ENCODE data around the gene PEX11G. TPM values are rescaled to one million over a fixed set of nuclear protein-coding genes. Genes with fewer than 3 reads are reported as not detected.

PEX11G gene
- total and polyA plus RNA-seq, 2 experiments from 2014 or later, result 2.2 TPM

- ATAC-seq (no peak), DNase-seq (ENCODE audit: low spot score) (no peak)
- Mint-ChIP-seq H3K27ac (no peak overlapping the region), H3K36me3 (ENCODE audit: low read depth) (no peaks in the 10 kb centered on the region), H3K27me3 (ENCODE audit: insufficient read depth, low read depth, poor library complexity) (peaks cover 23% of the 10 kb centered on the region), H3K9me3 (no peaks in the 10 kb centered on the region; the same call in 2 of the 3 replicates), H3K4me3 (no peak overlapping the region), H3K4me1 (peaks cover 11% of the 10 kb centered on the region)
- Histone ChIP-seq H3K4me3 (no peak overlapping the region), H3K4me2 (no peak overlapping the region), H2AFZ (no peak overlapping the region), H3K36me3 (ENCODE audit: insufficient read depth) (no peaks in the 10 kb centered on the region), H3F3A (replicated peaks; ENCODE audit: low read depth) (peaks cover 10% of the 10 kb centered on the region; the same call in 1 of the 2 replicates), H3K27ac (ENCODE audit: low read depth) (no peak overlapping the region), H3K9me2 (ENCODE audit: insufficient read depth) (no peaks in the 10 kb centered on the region), H3K4me1 (ENCODE audit: insufficient read depth) (peaks cover 19% of the 10 kb centered on the region), H3K79me2 (replicated peaks; ENCODE audit: insufficient read depth) (no peaks in the 10 kb centered on the region), H4K20me1 (replicated peaks; ENCODE audit: insufficient read depth) (no peaks in the 10 kb centered on the region), H3K27me3 (ENCODE audit: insufficient read depth) (peaks cover 39% of the 10 kb centered on the region)
- no peak for TF ChIP-seq ZNF114 (CRISPR knock-in tag; IDR thresholded peaks at IDR 0.05)
- no peak for TF ChIP-seq CTCF (conservative IDR thresholded peaks at IDR 0.05; ENCODE audit: low read depth in 2 of 2)
- no peak for TF ChIP-seq REST (IDR thresholded peaks at IDR 0.05; ENCODE audit: unreplicated experiment)
- no peak for TF ChIP-seq STAT1 (IDR thresholded peaks at IDR 0.05; ENCODE audit: unreplicated experiment)
Measured at GRCh38 chr19:7502552-7502951, 13.7 kb upstream of the PEX11G start.

GRCh38 chr19:7500811-7501450 is 12.1 kb upstream of the PEX11G start:
- DNase-seq (ENCODE audit: low spot score) (peak; percentile 96), ATAC-seq (peak; percentile 76)
- H3K79me2 ChIP-seq (replicated peaks; ENCODE audit: insufficient read depth), result no peaks in the 10 kb centered on the region
- peaks cover 6% of the 10 kb centered on the region; the same call in 1 of the 2 replicates for H3F3A ChIP-seq (replicated peaks; ENCODE audit: low read depth)
- no peaks in the 10 kb centered on the region for H3K9me2 ChIP-seq (ENCODE audit: insufficient read depth)
- TF ChIP-seq REST (IDR thresholded peaks at IDR 0.05; ENCODE audit: unreplicated experiment) (no peak), EZH2phosphoT487 (IDR thresholded peaks at IDR 0.05; ENCODE audit: unreplicated experiment) (no peak), POLR2AphosphoS5 (IDR thresholded peaks at IDR 0.05; ENCODE audit: low read depth) (peak; percentile 78), CTCF (conservative IDR thresholded peaks at IDR 0.05; ENCODE audit: low read depth in 2 of 2) (peak in 1 of 2 experiments; percentile 17; a peak in 3 of 4 replicates)
- H3K4me1 ChIP-seq (ENCODE audit: insufficient read depth), result peaks cover 13% of the 10 kb centered on the region
- Mint-ChIP-seq H3K27ac (no peak overlapping the region), H3K36me3 (ENCODE audit: low read depth) (no peaks in the 10 kb centered on the region), H3K27me3 (ENCODE audit: insufficient read depth, low read depth, poor library complexity) (peaks cover 19% of the 10 kb centered on the region), H3K4me1 (peaks cover 7% of the 10 kb centered on the region), H3K9me3 (no peaks in the 10 kb centered on the region; the same call in 2 of the 3 replicates), H3K4me3 (peak overlapping the region; percentile 68)
- no peak overlapping the region for H3K27ac ChIP-seq (ENCODE audit: low read depth)
- peaks cover 39% of the 10 kb centered on the region for H3K27me3 ChIP-seq (ENCODE audit: insufficient read depth)
- H3K4me2 ChIP-seq, result peak overlapping the region; percentile 77
- peak overlapping the region; percentile 52 for H3K4me3 ChIP-seq
- no peaks in the 10 kb centered on the region for H4K20me1 ChIP-seq (replicated peaks; ENCODE audit: insufficient read depth)
- H3K36me3 ChIP-seq (ENCODE audit: insufficient read depth), result no peaks in the 10 kb centered on the region
- peak overlapping the region; percentile 86 for H2AFZ ChIP-seq

Data from GM23338 (cell line).